Adrenal gland (tissue), 12 donors: ENCODE results near the gene MUC20. TPM values are rescaled to one million over a fixed set of nuclear protein-coding genes. Genes with fewer than 3 reads are reported as not detected.
A peak's percentile ranks its signal among the peaks of the same experiment; 100 is the strongest.
"Not testable (repeated sequence)": the region's sequence is repeated elsewhere in the genome, so short reads cannot be mapped to it uniquely, and the experiment has no call there.

Experiments used
- DNase-seq, 7 donors: peaks; one replicate each; pipeline ENCODE4 v3.0.0-alpha.2; 2019 to 2020
- H3K27ac ChIP-seq, 5 donors: fragments of 200-600 bp; sonication (generic) in 4 of 5; 1 replicate in 3 of 5; 2 replicates in 2 of 5; pipeline versions ENCODE4 v1.5.1 to v1.8.0; 2016 to 2020; ENCODE audit warnings: mild to moderate bottlenecking in 1 of 5
- H3K27me3 ChIP-seq: fragments of 200-600 bp; 2 replicates; pipeline ENCODE4 v1.8.0; 2021
- H3K36me3 ChIP-seq, 2 donors: fragments of 200-600 bp; replicated peaks in 1 of 2; 1 replicate in 1 of 2; 2 replicates in 1 of 2; pipeline versions ENCODE4 v1.5.1 to v1.8.0; 2018 to 2022
- H3K4me1 ChIP-seq, 2 donors: fragments of 200-600 bp; replicated peaks in 1 of 2; 1 replicate in 1 of 2; 2 replicates in 1 of 2; pipeline versions ENCODE4 v1.5.1 to v1.8.0; 2018 to 2021
- H3K4me3 ChIP-seq, 4 donors: fragments of 200-600 bp; sonication (generic) in 3 of 4; one replicate each; pipeline ENCODE4 v1.5.1; 2016 to 2018
- H3K9me3 ChIP-seq, 3 donors: fragments of 200-600 bp; sonication (generic) in 1 of 3; replicated peaks in 1 of 3; 1 replicate in 2 of 3; 2 replicates in 1 of 3; pipeline versions ENCODE4 v1.5.1 to v1.8.0; 2016 to 2021
- POLR2A ChIP-seq, 2 donors: fragments of 450-650 bp; IDR thresholded peaks; one replicate each; pipeline ENCODE4 v1.6.1; 2017; ENCODE audit warnings: antibody characterized with exemption in 2 of 2, mild to moderate bottlenecking in 2 of 2, moderate library complexity in 1 of 2
- WGBS, 4 donors: extraction: QIAGEN DNeasy Blood & Tissue Kit in 2 of 4; methylation state at CpG; one replicate each; pipeline versions ENCODE4 v1.1.5 to v1.1.7; 2013 to 2017; 5-methylcytosine and 5-hydroxymethylcytosine counted together
- intact Hi-C, 2 donors: fragments of 100-400 bp; cut with DNase I; formaldehyde crosslinking; loops; one replicate each; pipeline versions ENCODE4 v1.14.1 to v1.15.0; 2022 to 2023
- polyA plus RNA-seq, 3 donors: library from polyadenylated mRNA; stranded (reverse); fragments of 200-250 nt in 2 of 3; fragments of 350-450 nt in 1 of 3; fragmentation: Illumina TruSeq in 1 of 3; extraction: RNeasy Lipid Tissue Mini Kit (QIAGEN cat#74804) in 1 of 3; gene quantifications; one replicate each; pipeline ENCODE4 v1.2.3, GENCODE V29; 2013 to 2014
- total RNA-seq, 9 donors: library from RNA; depleted of rRNA in 4 of 9; stranded (reverse); fragments of >200 nt in 4 of 9; fragments of 120-200 nt in 1 of 9; fragmentation: NEBNext Ultra II Directional in 1 of 9; extraction: Animal tissue kit (Norgen Biotek cat#: 25700) in 1 of 9; gene quantifications; one replicate each; pipeline versions ENCODE4 v1.1.0 to v1.2.4, GENCODE V29; 2013 to 2023
- TF ChIP-seq, protein P1 (sequence below), 6 experiments: fragments of 450-650 bp in 4 of 6; fragments of 200-600 bp in 2 of 6; sonication (generic) in 1 of 6; IDR thresholded peaks; 1 replicate in 5 of 6; 2 replicates in 1 of 6; pipeline versions ENCODE4 v1.5.1 to v1.8.0; 2016 to 2021; ENCODE audit warnings: antibody characterized with exemption in 6 of 6, mild to moderate bottlenecking in 2 of 6, moderate library complexity in 1 of 6
- donor health status: healthy with polysubstance abuse.
- donor health status: Bipolar disorder and iron deficiency.
- donor health status: DM: yes; HTN: yes; CAD: no.
- donor health status: DM: no; HTN: no; CAD: no.
- donor health status: DM: no; HTN: no; CAD: no.
- donor health status: DM: yes; HTN: yes; CAD: no.

Gene MUC20
- total and polyA plus RNA-seq, 12 donors, result 0.78 to 20.2 (median 3.0) TPM

DNA sequence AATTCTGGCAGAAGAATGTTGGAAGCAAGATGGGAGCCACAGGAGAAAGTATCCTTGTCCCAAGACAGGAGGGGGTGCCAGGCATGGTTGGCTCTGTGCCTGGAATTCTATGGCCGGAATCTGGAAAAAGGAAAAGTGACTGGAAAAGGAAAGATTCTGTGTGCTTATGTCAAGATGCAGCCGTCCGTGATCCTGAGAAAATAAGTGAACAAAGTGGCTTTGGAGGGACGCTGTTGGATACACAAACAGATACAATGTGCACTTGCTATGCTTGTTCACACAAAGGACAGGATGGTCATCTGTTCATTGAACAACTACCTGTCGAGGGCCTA, 28.5 kb upstream of the MUC20 start:
- no peak overlapping the region for H3K27ac ChIP-seq
- H3K36me3 ChIP-seq, result peaks cover 0 to 43% of the 10 kb centered on the region in 2 donors
- DNase-seq, result no peak
- peaks cover 0 to 5% of the 10 kb centered on the region in 2 donors for H3K4me1 ChIP-seq
- intact Hi-C loops, result no loop called here
- WGBS, 4 donors, result 78 to 91% (median 88%) methylated on average over 5 of the region's 5 CpGs
- H3K9me3 ChIP-seq, result no peaks in the 10 kb centered on the region
- H3K27me3 ChIP-seq, result no peaks in the 10 kb centered on the region
- TF ChIP-seq, protein P1, sequence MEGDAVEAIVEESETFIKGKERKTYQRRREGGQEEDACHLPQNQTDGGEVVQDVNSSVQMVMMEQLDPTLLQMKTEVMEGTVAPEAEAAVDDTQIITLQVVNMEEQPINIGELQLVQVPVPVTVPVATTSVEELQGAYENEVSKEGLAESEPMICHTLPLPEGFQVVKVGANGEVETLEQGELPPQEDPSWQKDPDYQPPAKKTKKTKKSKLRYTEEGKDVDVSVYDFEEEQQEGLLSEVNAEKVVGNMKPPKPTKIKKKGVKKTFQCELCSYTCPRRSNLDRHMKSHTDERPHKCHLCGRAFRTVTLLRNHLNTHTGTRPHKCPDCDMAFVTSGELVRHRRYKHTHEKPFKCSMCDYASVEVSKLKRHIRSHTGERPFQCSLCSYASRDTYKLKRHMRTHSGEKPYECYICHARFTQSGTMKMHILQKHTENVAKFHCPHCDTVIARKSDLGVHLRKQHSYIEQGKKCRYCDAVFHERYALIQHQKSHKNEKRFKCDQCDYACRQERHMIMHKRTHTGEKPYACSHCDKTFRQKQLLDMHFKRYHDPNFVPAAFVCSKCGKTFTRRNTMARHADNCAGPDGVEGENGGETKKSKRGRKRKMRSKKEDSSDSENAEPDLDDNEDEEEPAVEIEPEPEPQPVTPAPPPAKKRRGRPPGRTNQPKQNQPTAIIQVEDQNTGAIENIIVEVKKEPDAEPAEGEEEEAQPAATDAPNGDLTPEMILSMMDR (IDR thresholded peaks at IDR 0.05), result no peak
- TF ChIP-seq POLR2A (IDR thresholded peaks at IDR 0.05), result no peak
- no peak overlapping the region for H3K4me3 ChIP-seq

DNA sequence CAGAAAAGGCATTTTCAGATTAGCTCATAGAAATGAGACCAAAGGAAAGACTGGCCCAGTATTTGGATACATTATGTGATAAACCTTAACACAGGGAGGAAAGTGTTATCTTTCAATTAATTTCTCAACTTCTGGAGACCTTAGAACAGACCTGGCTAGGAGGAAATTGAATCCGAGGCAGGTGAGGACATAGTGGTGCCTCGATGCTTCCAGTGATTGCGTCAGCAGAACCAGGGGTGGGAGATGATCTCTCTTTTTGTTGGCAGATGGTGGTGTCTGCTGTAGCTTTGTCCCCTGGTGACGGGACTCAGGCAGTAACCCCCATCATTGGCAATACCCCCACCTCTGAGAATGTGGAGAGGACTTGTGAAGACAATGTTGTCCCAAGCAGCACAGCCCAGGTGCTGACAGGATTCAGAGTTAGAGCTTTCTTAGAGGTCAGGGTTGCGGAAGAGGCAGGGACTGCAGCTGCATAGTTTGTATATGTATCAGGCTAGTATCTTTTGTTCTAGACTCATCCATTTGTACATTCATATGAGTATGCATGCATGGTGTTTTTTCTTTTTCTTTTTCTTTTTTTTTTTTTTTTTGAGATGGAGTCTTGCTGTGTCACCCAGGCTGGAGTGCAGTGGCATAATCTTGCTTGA, 27.9 kb upstream of the MUC20 start:
- 82 to 92% (median 92%) methylated on average over 5 of the region's 5 CpGs for WGBS, 4 donors
- DNase-seq, result no peak

DNA sequence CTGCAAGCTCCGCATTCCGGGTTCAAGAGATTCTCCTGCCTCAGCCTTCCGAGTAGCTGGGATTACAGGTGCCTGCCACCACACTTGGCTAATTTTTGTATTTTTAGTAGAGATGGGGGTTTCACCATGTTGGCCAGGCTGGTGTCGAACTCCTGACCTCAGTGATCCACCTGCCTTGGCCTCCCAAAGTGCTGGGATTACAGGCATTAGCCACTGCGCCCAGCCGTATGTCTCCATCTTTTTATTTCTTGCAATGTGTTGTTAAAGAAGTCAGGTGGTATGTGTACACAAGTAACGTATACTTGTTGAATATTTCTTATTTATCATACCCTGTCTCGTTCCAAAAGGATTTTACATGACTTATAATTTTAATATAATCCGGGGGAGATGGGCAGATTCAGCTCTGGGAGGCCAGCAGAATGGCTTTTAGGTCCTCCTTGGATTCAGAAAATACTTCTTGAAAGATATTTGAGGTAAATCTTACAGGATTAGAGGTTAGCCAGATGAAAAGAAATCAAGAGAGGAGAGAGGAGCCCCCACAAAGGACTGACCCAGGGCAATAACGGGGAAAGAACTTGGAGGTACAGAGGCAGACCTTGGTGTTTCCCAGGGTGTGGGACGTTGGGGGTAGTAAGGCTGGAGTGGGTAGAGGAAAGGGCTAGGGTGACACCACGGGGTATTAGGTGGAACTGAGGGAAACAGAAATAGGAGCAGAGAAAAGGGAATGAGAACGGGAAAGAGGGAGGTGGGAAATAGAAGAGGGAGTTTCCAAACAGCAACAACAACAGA, 27.2 kb upstream of the MUC20 start:
- Histone ChIP-seq H3K4me3 (no peak overlapping the region), H3K27me3 (no peaks in the 10 kb centered on the region), H3K27ac (peak overlapping the region in 1 of 5 donors; percentile 3), H3K9me3 (no peaks in the 10 kb centered on the region), H3K36me3 (peaks cover 0 to 43% of the 10 kb centered on the region in 2 donors), H3K4me1 (peaks cover 0 to 12% of the 10 kb centered on the region in 2 donors)
- intact Hi-C loops, result no loop called here
- no peak for DNase-seq
- TF ChIP-seq, protein P1 (IDR thresholded peaks at IDR 0.05), result no peak
- no peak for TF ChIP-seq POLR2A (IDR thresholded peaks at IDR 0.05)
- WGBS, 4 donors, result 86 to 93% (median 89%) methylated on average over 13 of the region's 13 CpGs

More for the DNA sequence above, 27.9 kb upstream of the MUC20 start:
- H3K9me3 ChIP-seq, result no peaks in the 10 kb centered on the region
- no peak overlapping the region for H3K4me3 ChIP-seq
- H3K27ac ChIP-seq, result no peak overlapping the region
- H3K36me3 ChIP-seq, result peaks cover 0 to 43% of the 10 kb centered on the region in 2 donors
- H3K27me3 ChIP-seq, result no peaks in the 10 kb centered on the region
- peaks cover 0 to 11% of the 10 kb centered on the region in 2 donors for H3K4me1 ChIP-seq
- intact Hi-C loops, result no loop called here
- TF ChIP-seq POLR2A (IDR thresholded peaks at IDR 0.05), result no peak
- TF ChIP-seq, protein P1 (IDR thresholded peaks at IDR 0.05), result no peak

DNA sequence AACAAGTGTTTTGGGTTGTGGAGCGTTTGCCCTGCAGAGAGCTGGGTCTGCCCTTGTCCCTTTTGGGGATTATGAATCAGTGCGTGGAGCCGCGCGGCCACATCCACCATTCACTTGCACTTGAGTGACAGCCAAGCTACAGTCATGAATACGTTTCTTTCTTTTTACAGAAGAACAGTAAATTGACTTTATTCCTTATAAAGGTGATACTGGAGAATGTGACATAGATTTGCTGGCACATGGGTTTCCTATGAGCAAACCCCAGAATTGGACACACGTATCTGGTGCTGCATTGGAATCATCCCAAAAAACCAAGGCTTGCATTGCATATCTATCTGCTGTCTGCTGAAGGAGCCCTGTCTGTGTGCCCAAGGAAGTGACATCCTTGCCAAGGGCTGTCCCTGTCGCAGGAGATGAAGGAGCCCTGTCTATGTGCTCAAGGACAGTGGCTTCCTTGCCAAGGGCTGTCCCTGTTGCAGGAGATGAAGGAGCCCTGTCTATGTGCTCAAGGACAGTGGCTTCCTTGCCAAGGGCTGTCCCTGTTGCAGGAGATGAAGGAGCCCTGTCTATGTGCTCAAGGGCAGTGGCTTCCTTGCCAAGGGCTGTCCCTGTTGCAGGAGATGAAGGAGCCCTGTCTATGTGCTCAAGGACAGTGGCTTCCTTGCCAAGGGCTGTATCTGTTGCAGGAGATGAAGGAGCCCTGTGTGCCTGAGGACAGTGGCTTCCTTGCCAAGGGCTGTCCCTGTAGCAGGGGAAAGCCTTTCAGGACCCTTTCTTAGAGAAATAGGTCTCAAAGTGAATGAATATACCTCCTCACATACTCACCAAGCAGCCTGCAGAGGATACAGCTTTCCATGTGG, 26.3 kb upstream of the MUC20 start:
- peaks cover 0 to 12% of the 10 kb centered on the region in 2 donors for H3K4me1 ChIP-seq
- 62 to 75% (median 66%) methylated on average over 7 to 8 of the region's 8 CpGs for WGBS, 4 donors
- H3K27ac ChIP-seq, result peak overlapping the region in 1 of 5 donors; percentile 3
- H3K27me3 ChIP-seq, intact Hi-C loops, H3K9me3 ChIP-seq, H3K4me3 ChIP-seq: not testable (repeated sequence)
- peak in 1 of 7 donors; percentile 38 for DNase-seq
- peaks cover 0 to 36% of the 10 kb centered on the region in 2 donors for H3K36me3 ChIP-seq
